Ecto neural progenitor cell (in vitro differentiated cells): Measurements from ENCODE around the gene TRIM74.
"Not testable (repeated sequence)": the region's sequence is repeated elsewhere in the genome, so short reads cannot be mapped to it uniquely, and the experiment has no call there.

Experiments
- DNase-seq: peaks from one replicate; pipeline ENCODE4 v3.0.0-alpha.2; 2018; ENCODE audit warnings: low spot score

The TRIM74 gene

GRCh38 chr7:72954563-72955198, 14.6 kb downstream of the TRIM74 start:
- not testable (repeated sequence) for DNase-seq

GRCh38 chr7:72953901-72954562, 15.2 kb downstream of the TRIM74 start:
- not testable (repeated sequence) for DNase-seq

GRCh38 chr7:72950432-72950831, 18.8 kb downstream of the TRIM74 start:
- DNase-seq = not testable (repeated sequence)

GRCh38 chr7:72949686-72950085, 19.6 kb downstream of the TRIM74 start:
- DNase-seq = not testable (repeated sequence)

GRCh38 chr7:72949276-72949675, 20.0 kb downstream of the TRIM74 start:
- not testable (repeated sequence) for DNase-seq

- not testable (repeated sequence) for DNase-seq
These were observed 20.6 kb downstream of the TRIM74 start for GRCh38 chr7:72948714-72949113.

GRCh38 chr7:72946130-72946745, 23.0 kb downstream of the TRIM74 start:
- DNase-seq = peak; percentile 36

- DNase-seq = not testable (repeated sequence)
These were observed 23.7 kb downstream of the TRIM74 start for GRCh38 chr7:72945597-72945996.

GRCh38 chr7:72944937-72945336, 24.3 kb downstream of the TRIM74 start:
- not testable (repeated sequence) for DNase-seq

GRCh38 chr7:72942956-72943355, 26.3 kb downstream of the TRIM74 start:
- DNase-seq = not testable (repeated sequence)

- not testable (repeated sequence) for DNase-seq
These were observed 27.1 kb downstream of the TRIM74 start for GRCh38 chr7:72942022-72942705.

- DNase-seq = not testable (repeated sequence)
These were observed 41.0 kb downstream of the TRIM74 start for GRCh38 chr7:72928216-72928615.

GRCh38 chr7:72927791-72928190, 41.5 kb downstream of the TRIM74 start:
- not testable (repeated sequence) for DNase-seq

GRCh38 chr7:72925546-72926120, 43.6 kb downstream of the TRIM74 start:
- DNase-seq = no peak

- peak; percentile 91 for DNase-seq
These were observed 44.3 kb downstream of the TRIM74 start, which contains the start of gene POM121 for GRCh38 chr7:72924733-72925545. POM121 (plus strand) TSS chr7:72925095; CDS start chr7:72925122, 27 bp downstream.

GRCh38 chr7:72924386-72924732, 44.9 kb downstream of the TRIM74 start:
- DNase-seq = no peak

GRCh38 chr7:72919256-72919775, 50.0 kb downstream of the TRIM74 start:
- DNase-seq = no peak

GRCh38 chr7:72914756-72915525, 54.3 kb downstream of the TRIM74 start:
- not testable (repeated sequence) for DNase-seq

GRCh38 chr7:72913750-72914149, 55.5 kb downstream of the TRIM74 start:
- DNase-seq = not testable (repeated sequence)

GRCh38 chr7:72911395-72911794, 57.9 kb downstream of the TRIM74 start:
- DNase-seq = not testable (repeated sequence)
